Activated T-helper 17 cell treated with anti-CD3 and anti-CD28 coated beads, Interleukin-2, amount 50 U/mL, for 72 hours (primary cell): ENCODE data around the gene CHMP2A. TPM values are rescaled to one million over a fixed set of nuclear protein-coding genes. Genes with fewer than 3 reads are reported as not detected.

Source experiments
- total RNA-seq, 2 donors: library from RNA; stranded (reverse); gene quantifications; one replicate each; pipeline ENCODE4 v1.2.3, GENCODE V29; 2022

CHMP2A gene
- total RNA-seq, 2 donors from 2014 or later = 79.0 to 95.8 TPM

Other genes with a start within 250 kb of the CHMP2A start
- 10 to 100 TPM; 38.5 to 57.8 TPM for gene ERVK3-1, start 249.7 kb downstream of the CHMP2A start, total RNA-seq
- gene ZSCAN22, start 228.1 kb downstream of the CHMP2A start, total RNA-seq = 1 to 10 TPM; 4.3 to 6.1 TPM
- gene A1BG, start 201.6 kb downstream of the CHMP2A start, total RNA-seq = 10 to 100 TPM; 12.4 to 15.4 TPM
- 1 to 10 TPM; 1.7 to 1.8 TPM for gene ZNF497, start 192.4 kb downstream of the CHMP2A start, total RNA-seq
- 1 to 10 TPM; 1.1 to 1.9 TPM for gene ZNF837, start 174.1 kb downstream of the CHMP2A start, total RNA-seq
- gene RPS5, start 167.8 kb downstream of the CHMP2A start, total RNA-seq = 1,000 to 10,000 TPM; 1,376 to 1,435 TPM
- under 1 TPM in 1 of 2 donors, not detected in 1; 0.64 TPM for gene RNF225, start 159.4 kb downstream of the CHMP2A start, total RNA-seq
- gene ZNF584, start 146.5 kb downstream of the CHMP2A start, total RNA-seq = 1 to 10 TPM; 9.0 to 9.8 TPM
- gene ZNF132, start 115.0 kb downstream of the CHMP2A start, total RNA-seq = 1 to 10 TPM; 2.1 to 3.8 TPM
- gene ZNF324B, start 103.5 kb downstream of the CHMP2A start, total RNA-seq = 1 to 10 TPM; 8.8 to 8.9 TPM
- 1 to 10 TPM; 7.3 to 7.6 TPM for gene ZNF324, start 88.0 kb downstream of the CHMP2A start, total RNA-seq
- 1 to 10 TPM; 5.8 to 6.2 TPM for gene ZNF446, start 78.8 kb downstream of the CHMP2A start, total RNA-seq
- gene SLC27A5, start 43.1 kb downstream of the CHMP2A start, total RNA-seq = 10 to 100 TPM; 14.4 to 15.6 TPM
- 10 to 100 TPM; 11.0 to 14.3 TPM for gene ZBTB45, start 35.3 kb downstream of the CHMP2A start, total RNA-seq
- 100 to 1,000 TPM; 336 to 455 TPM for gene TRIM28, start 11.0 kb downstream of the CHMP2A start, total RNA-seq
- gene UBE2M, start 3.5 kb upstream of the CHMP2A start, total RNA-seq = 100 to 1,000 TPM; 102 to 141 TPM
- gene MZF1, start 18.2 kb upstream of the CHMP2A start, total RNA-seq = 10 to 100 TPM; 26.6 to 57.9 TPM